A549 (cell line): ENCODE data around the gene ROPN1L. TPM values are rescaled to one million over a fixed set of nuclear protein-coding genes. Genes with fewer than 3 reads are reported as not detected.

Source experiments
- ATAC-seq, 2 experiments: fragments of 200-7000 bp in 1 of 2; fragments of >200 bp in 1 of 2; cut with Nextera tagmentation in 1 of 2; cut with Tn5 transposase in 1 of 2; 3 replicates each; pipeline versions ENCODE4 v1.8.0 to v1.9.1; 2018 to 2020; ENCODE audit warnings: mild to moderate bottlenecking in 1 of 2, moderate library complexity in 1 of 2
- CTCF ChIA-PET: fragments of 300-600 bp; sonication (Branson Sonifier 250); formaldehyde crosslinking; extraction: SDS; loops from one replicate; lab custom pipeline; 2021; ENCODE audit warnings: antibody characterized with exemption, inconsistent platforms; lab: Yijun Ruan, JAX
- POLR2A ChIA-PET: fragments of 350-600 bp; formaldehyde crosslinking; extraction: SDS; loops from one replicate; lab custom pipeline; 2021; ENCODE audit warnings: antibody characterized with exemption, inconsistent platforms; lab: Yijun Ruan, JAX
- DNase-seq, 2 experiments: peaks; one replicate each; pipeline versions ENCODE4 v3.0.0 to v3.0.0-alpha.2; 2011 to 2016; ENCODE audit warnings: low read depth in 1 of 2, low spot score in 1 of 2
- FAIRE-seq: peaks from 2 replicates; lab custom pipeline; 2011; peaks lifted over from hg19 to GRCh38; lab: Jason Lieb, UNC
- H3K27ac ChIP-seq, 2 experiments: fragments of >200 bp; sonication (Bioruptor Twin); formaldehyde crosslinking; 3 replicates each; pipeline ENCODE4 v1.5.1; 2016 to 2017
- H3K4me1 ChIP-seq: fragments of >200 bp; sonication (Bioruptor Twin); formaldehyde crosslinking; 3 replicates; pipeline ENCODE4 v1.6.1; 2016
- H3K4me2 ChIP-seq: fragments of >200 bp; sonication (Bioruptor Twin); formaldehyde crosslinking; 3 replicates; pipeline ENCODE4 v1.6.1; 2016
- H3K4me3 ChIP-seq: fragments of >200 bp; sonication (Bioruptor Twin); formaldehyde crosslinking; 3 replicates; pipeline ENCODE4 v1.5.1; 2016
- H3K9me3 ChIP-seq: fragments of >200 bp; sonication (Bioruptor Twin); formaldehyde crosslinking; 3 replicates; pipeline ENCODE4 v1.6.1; 2016
- BCL3 ChIP-seq: fragments of >200 bp; sonication (Bioruptor Twin); formaldehyde crosslinking; IDR thresholded peaks from 3 replicates; pipeline ENCODE4 v1.6.1; 2016
- CBX8 ChIP-seq: fragments of 200-600 bp; sonication (generic); IDR thresholded peaks from 2 replicates; pipeline ENCODE4 v1.6.1; 2016
- CEBPB ChIP-seq, 2 experiments: fragments of >200 bp in 1 of 2; sonication (Bioruptor Twin) in 1 of 2; formaldehyde crosslinking in 1 of 2; IDR thresholded peaks; 2 replicates each; pipeline ENCODE4 v1.6.1; 2012 to 2016
- FOSB ChIP-seq: fragments of 250-450 bp; sonication (Bioruptor Pico); IDR thresholded peaks from 2 replicates; pipeline ENCODE4 v1.5.0; 2020; ENCODE audit warnings: mild to moderate bottlenecking, moderate library complexity
- FOSL2 ChIP-seq, 2 experiments: fragments of 450-650 bp in 1 of 2; fragments of >200 bp in 1 of 2; sonication (Bioruptor Twin) in 1 of 2; formaldehyde crosslinking; IDR thresholded peaks; 2 replicates each; pipeline versions ENCODE4 v1.5.0 to v1.6.1; 2016 to 2020; ENCODE audit warnings: mild to moderate bottlenecking in 1 of 2, moderate library complexity in 1 of 2
- HDAC2 ChIP-seq: fragments of 200-600 bp; sonication (generic); IDR thresholded peaks from 2 replicates; pipeline ENCODE4 v1.6.1; 2016
- HMGXB4 ChIP-seq: fragments of 250-450 bp; sonication (Bioruptor Pico); IDR thresholded peaks from 2 replicates; pipeline ENCODE4 v1.5.0; 2021; ENCODE audit warnings: mild to moderate bottlenecking, moderate library complexity, borderline replicate concordance
- HOXA7 ChIP-seq: fragments of 250-450 bp; sonication (Bioruptor Pico); IDR thresholded peaks from 2 replicates; pipeline ENCODE4 v1.5.0; 2020; ENCODE audit warnings: mild to moderate bottlenecking, moderate library complexity
- HOXB13 ChIP-seq: fragments of 250-450 bp; sonication (Bioruptor Pico); IDR thresholded peaks from 2 replicates; pipeline ENCODE4 v1.5.0; 2020; ENCODE audit warnings: low read depth, mild to moderate bottlenecking, moderate library complexity
- MAFK ChIP-seq: fragments of 450-650 bp; IDR thresholded peaks from 2 replicates; pipeline ENCODE4 v1.6.1; 2014; ENCODE audit not compliant: partially characterized antibody
- MAX ChIP-seq: IDR thresholded peaks from 2 replicates; pipeline ENCODE4 v1.6.1; 2012
- MYC ChIP-seq: IDR thresholded peaks from 2 replicates; pipeline ENCODE4 v1.6.1; 2012; ENCODE audit warnings: mild to moderate bottlenecking, inconsistent platforms, low read length, improper control_type of control experiment, borderline replicate concordance
- NR3C1 ChIP-seq: fragments of >200 bp; sonication (Bioruptor Twin); formaldehyde crosslinking; IDR thresholded peaks from 3 replicates; pipeline ENCODE4 v1.6.1; 2017
- RAD21 ChIP-seq, 2 experiments: fragments of >200 bp in 1 of 2; sonication (Bioruptor Twin) in 1 of 2; formaldehyde crosslinking in 1 of 2; IDR thresholded peaks in 1 of 2; conservative IDR thresholded peaks in 1 of 2; 2 replicates in 1 of 2; 3 replicates in 1 of 2; pipeline ENCODE4 v1.6.1; 2012 to 2018; ENCODE audit warnings: inconsistent platforms in 1 of 2
- SREBF2 ChIP-seq: fragments of 450-650 bp; IDR thresholded peaks from 2 replicates; pipeline ENCODE4 v1.6.1; 2014; ENCODE audit warnings: mild to moderate bottlenecking, moderate library complexity
- TFCP2L1 ChIP-seq: fragments of 250-450 bp; sonication (Bioruptor Pico); IDR thresholded peaks from 2 replicates; pipeline ENCODE4 v1.5.0; 2021; ENCODE audit warnings: mild to moderate bottlenecking
- USF2 ChIP-seq: fragments of 450-650 bp; IDR thresholded peaks from 2 replicates; pipeline ENCODE4 v1.6.1; 2014; ENCODE audit warnings: antibody characterized with exemption
- WGBS: methylation state at CpG from one replicate; pipeline ENCODE4 v1.1.6; 2017; ENCODE audit errors: missing lambda C conversion rate; 5-methylcytosine and 5-hydroxymethylcytosine counted together
- polyA plus RNA-seq, 4 experiments: library from polyadenylated mRNA; depleted of rRNA in 3 of 4; stranded (reverse); fragments of >200 nt; fragmentation: RNase III in 1 of 4; extraction: RNeasy Plus Mini Kit Qiagen cat#74134 plus additional on column Dnase treatment in 1 of 4; gene quantifications; 2 replicates in 3 of 4; 3 replicates in 1 of 4; pipeline ENCODE4 v1.2.3, GENCODE V29; 2011 to 2017

ROPN1L gene
- polyA plus RNA-seq, 2 of the 4 experiments (the other 2 are of a cell fraction): 0.83 to 1.4 TPM

- POLR2A ChIA-PET: no interaction called here
- no peak for FAIRE-seq
- Histone ChIP-seq H3K9me3 (no peaks in the 10 kb centered on the region), H3K4me1 (peaks cover 47% of the 10 kb centered on the region), H3K4me3 (no peak overlapping the region), H3K4me2 (no peak overlapping the region), H3K27ac (no peak overlapping the region; a peak in 1 of 6 replicates)
- WGBS: 86% methylated on average over 3 of the region's 3 CpGs
- TF ChIP-seq TFCP2L1 (CRISPR knock-in tag): no peak
- no peak for TF ChIP-seq HDAC2
- TF ChIP-seq USF2: no peak
- TF ChIP-seq HOXA7: no peak
- no peak for TF ChIP-seq NR3C1
- no peak for TF ChIP-seq MAX
- no peak for TF ChIP-seq CBX8
- no peak for TF ChIP-seq SREBF2
- DNase-seq: no peak
- ATAC-seq: no peak
- CTCF ChIA-PET: interaction anchor here (1.4 to 3.0 kb wide), 3 partner anchors 11 to 121 kb away, joined by 3 to 12 read pairs (median 5); no protein-coding TSS in a partner anchor
Observed at GRCh38 chr5:10500669-10501068, 59.0 kb downstream of the ROPN1L start.

- Histone ChIP-seq H3K4me1 (peaks cover 57% of the 10 kb centered on the region), H3K4me2 (0 out of 3 replicates have a peak overlapping the region, but pooled peaks have one; percentile 15), H3K9me3 (no peaks in the 10 kb centered on the region), H3K4me3 (no peak overlapping the region), H3K27ac (peak overlapping the region; percentile 56 to 71; a peak in 5 of 6 replicates)
- 78% methylated on average over 9 of the region's 9 CpGs for WGBS
- DNase-seq (no peak), ATAC-seq (no peak), FAIRE-seq (no peak)
- no peak for TF ChIP-seq MYC
- TF ChIP-seq CEBPB (IDR thresholded peaks at IDR 0.05): peak in 1 of 2 experiments; percentile 50; a peak in 1 of 4 replicates
- peak; percentile 14 for TF ChIP-seq MAFK
- no peak for TF ChIP-seq FOSB (CRISPR knock-in tag)
- no peak for TF ChIP-seq HMGXB4 (CRISPR knock-in tag)
- CTCF ChIA-PET: interaction anchor here (0.7 to 3.0 kb wide), 4 partner anchors 12 to 120 kb away, joined by 3 to 12 read pairs (median 4); no protein-coding TSS in a partner anchor
- POLR2A ChIA-PET: no interaction called here
Observed at GRCh38 chr5:10501554-10502075, 59.9 kb downstream of the ROPN1L start.

GRCh38 chr5:10502130-10502529 is 60.5 kb downstream of the ROPN1L start:
- H3K4me3 ChIP-seq: no peak overlapping the region
- POLR2A ChIA-PET: no interaction called here
- H3K9me3 ChIP-seq: no peaks in the 10 kb centered on the region
- peak in 1 of 2 experiments; percentile 37; a peak in 3 of 6 replicates for ATAC-seq
- DNase-seq: no peak
- FAIRE-seq: no peak
- CTCF ChIA-PET: interaction anchor here (1.4 to 3.0 kb wide), 3 partner anchors 13 to 119 kb away, joined by 3 to 12 read pairs (median 5); no protein-coding TSS in a partner anchor
- 78% methylated on average over 8 of the region's 8 CpGs for WGBS
- TF ChIP-seq MAFK (no peak), BCL3 (no peak), FOSL2 (IDR thresholded peaks at IDR 0.05) (no peak), FOSL2 (CRISPR knock-in tag; IDR thresholded peaks at IDR 0.05) (no peak), CEBPB (IDR thresholded peaks at IDR 0.05) (no peak), RAD21 (conservative IDR thresholded peaks at IDR 0.05 in 1 of 2, IDR thresholded peaks at IDR 0.05 in 1 of 2) (no peak), FOSB (CRISPR knock-in tag) (no peak), HOXB13 (CRISPR knock-in tag) (no peak), USF2 (no peak), HOXA7 (no peak)
- H3K4me1 ChIP-seq: peaks cover 62% of the 10 kb centered on the region
- H3K4me2 ChIP-seq: peak overlapping the region; percentile 15; the same call in 1 of the 3 replicates
- peak overlapping the region; percentile 56 to 74 for H3K27ac ChIP-seq
